ENCODE data around the gene PTPN1.
"Not testable (repeated sequence)": the region's sequence is repeated elsewhere in the genome, so short reads cannot be mapped to it uniquely, and the experiment has no call there.

Gene PTPN1

GRCh38 chr20:50610212-50610718, 100.1 kb downstream of the PTPN1 start:
- DNase-seq (ENCODE audit: low read depth) = no peak

- no peak for DNase-seq (ENCODE audit: low read depth)
Measured at GRCh38 chr20:50611128-50611810, 101.1 kb downstream of the PTPN1 start.

GRCh38 chr20:50613438-50614169, 103.4 kb downstream of the PTPN1 start:
- no peak for DNase-seq (ENCODE audit: low read depth)

GRCh38 chr20:50615407-50615806, 105.2 kb downstream of the PTPN1 start:
- no peak for DNase-seq (ENCODE audit: low read depth)

- no peak for DNase-seq (ENCODE audit: low read depth)
Measured at GRCh38 chr20:50617022-50617421, 106.8 kb downstream of the PTPN1 start.

- no peak for DNase-seq (ENCODE audit: low read depth)
Measured at GRCh38 chr20:50618537-50618936, 108.4 kb downstream of the PTPN1 start.

GRCh38 chr20:50620459-50620858, 110.3 kb downstream of the PTPN1 start:
- DNase-seq (ENCODE audit: low read depth) = not testable (repeated sequence)

- no peak for DNase-seq (ENCODE audit: low read depth)
Measured at GRCh38 chr20:50621068-50621665, 111.0 kb downstream of the PTPN1 start.

- no peak for DNase-seq (ENCODE audit: low read depth)
Measured at GRCh38 chr20:50624351-50625016, 114.3 kb downstream of the PTPN1 start.

GRCh38 chr20:50625986-50626677, 115.9 kb downstream of the PTPN1 start:
- DNase-seq (ENCODE audit: low read depth) = no peak

GRCh38 chr20:50627747-50628146, 117.6 kb downstream of the PTPN1 start:
- DNase-seq (ENCODE audit: low read depth) = no peak

GRCh38 chr20:50628332-50628731, 118.1 kb downstream of the PTPN1 start:
- no peak for DNase-seq (ENCODE audit: low read depth)

- DNase-seq (ENCODE audit: low read depth) = no peak
Measured at GRCh38 chr20:50628853-50629669, 118.9 kb downstream of the PTPN1 start.

GRCh38 chr20:50629670-50630045, 119.5 kb downstream of the PTPN1 start:
- no peak for DNase-seq (ENCODE audit: low read depth)

- DNase-seq (ENCODE audit: low read depth) = no peak
Measured at GRCh38 chr20:50630578-50631263, 120.5 kb downstream of the PTPN1 start.

GRCh38 chr20:50632236-50632635, 122.1 kb downstream of the PTPN1 start:
- DNase-seq (ENCODE audit: low read depth) = no peak

GRCh38 chr20:50632701-50633100, 122.5 kb downstream of the PTPN1 start:
- no peak for DNase-seq (ENCODE audit: low read depth)

GRCh38 chr20:50633361-50633760, 123.2 kb downstream of the PTPN1 start:
- no peak for DNase-seq (ENCODE audit: low read depth)

GRCh38 chr20:50634191-50634590, 124.0 kb downstream of the PTPN1 start:
- no peak for DNase-seq (ENCODE audit: low read depth)
